GM12878 (cell line): ENCODE results near the gene VASP. TPM values are rescaled to one million over a fixed set of nuclear protein-coding genes. Genes with fewer than 3 reads are reported as not detected.

Source experiments
- ATAC-seq: fragments of 200-7000 bp; cut with Tn5 transposase; 3 replicates; pipeline ENCODE4 v1.9.1; 2020; ENCODE audit warnings: mild to moderate bottlenecking, moderate library complexity
- BruUV-seq: library from RNA; stranded (reverse); fragments of 400-500 nt; replicated peaks from 2 replicates; lab custom pipeline; 2021; lab: Mats Ljungman, UMichigan
- CTCF ChIA-PET: fragments of 300-600 bp; sonication (Branson Sonifier 250); formaldehyde crosslinking; extraction: SDS; loops from one replicate; lab custom pipeline; 2021; ENCODE audit warnings: inconsistent platforms; lab: Yijun Ruan, JAX
- POLR2A ChIA-PET: fragments of 350-600 bp; formaldehyde crosslinking; extraction: SDS; loops from one replicate; lab custom pipeline; 2021; ENCODE audit warnings: inconsistent platforms; lab: Charles Lee
- RAD21 ChIA-PET: fragments of 300-600 bp; sonication (Branson Sonifier 250); formaldehyde crosslinking; loops from one replicate; lab custom pipeline; 2023; ENCODE audit warnings: antibody characterized with exemption; ENCODE audit not compliant: unreplicated experiment; lab: Charles Lee
- SMC1A ChIA-PET: fragments of 300-600 bp; sonication (Branson Sonifier 250); formaldehyde crosslinking; loops from one replicate; lab custom pipeline; 2023; ENCODE audit not compliant: unreplicated experiment, uncharacterized antibody; lab: Charles Lee
- DNase-seq: peaks from one replicate; pipeline ENCODE4 v3.0.0-alpha.2; 2011; ENCODE audit warnings: low read depth, low spot score
- FAIRE-seq: peaks from 3 replicates; lab custom pipeline; 2011; peaks lifted over from hg19 to GRCh38; lab: Jason Lieb, UNC
- H2AFZ ChIP-seq: 2 replicates; pipeline ENCODE4 v1.6.0; 2011; ENCODE audit warnings: low read depth, low read length, control low read depth; ENCODE audit not compliant: control insufficient read depth
- H3K27ac ChIP-seq: 2 replicates; pipeline ENCODE4 v1.5.1; 2011; ENCODE audit warnings: control low read depth; ENCODE audit not compliant: control insufficient read depth, insufficient read depth
- H3K27me3 ChIP-seq, 2 experiments: replicated peaks in 1 of 2; 2 replicates each; pipeline versions ENCODE4 v1.6.0 to v1.6.1; 2011; ENCODE audit warnings: low read length in 1 of 2; ENCODE audit not compliant: control insufficient read depth in 2 of 2, insufficient read depth in 2 of 2
- H3K36me3 ChIP-seq, 2 experiments: 2 replicates each; pipeline ENCODE4 v1.5.1; 2011; ENCODE audit warnings: low read length in 1 of 2; ENCODE audit not compliant: control insufficient read depth in 2 of 2, insufficient read depth in 2 of 2
- H3K4me1 ChIP-seq: 2 replicates; pipeline ENCODE4 v1.6.1; 2011; ENCODE audit warnings: mild to moderate bottlenecking, low read length, moderate library complexity, mixed read lengths; ENCODE audit not compliant: control insufficient read depth, insufficient read depth
- H3K4me2 ChIP-seq: 2 replicates; pipeline ENCODE4 v1.6.0; 2011; ENCODE audit warnings: control low read depth; ENCODE audit not compliant: control insufficient read depth, insufficient read depth
- H3K4me3 ChIP-seq: fragments of 200-600 bp; sonication (generic); 2 replicates; pipeline ENCODE4 v1.5.1; 2016
- H3K79me2 ChIP-seq: 2 replicates; pipeline ENCODE4 v1.6.0; 2011; ENCODE audit warnings: low read length; ENCODE audit not compliant: control insufficient read depth, insufficient read depth
- H3K9ac ChIP-seq: 2 replicates; pipeline ENCODE4 v1.8.0; 2011; ENCODE audit warnings: low read length, control low read depth, mixed read lengths; ENCODE audit not compliant: control insufficient read depth, insufficient read depth
- H3K9me3 ChIP-seq: replicated peaks from 3 replicates; pipeline ENCODE4 v1.5.1; 2011; ENCODE audit warnings: mild to moderate bottlenecking, low read length; ENCODE audit not compliant: control insufficient read depth, insufficient read depth
- H4K20me1 ChIP-seq: 2 replicates; pipeline ENCODE4 v1.6.0; 2011; ENCODE audit not compliant: control insufficient read depth, insufficient read depth
- CHD4 ChIP-seq: fragments of 200-600 bp; sonication (generic); IDR thresholded peaks from 2 replicates; pipeline ENCODE4 v1.6.1; 2016; ENCODE audit warnings: mild to moderate bottlenecking
- EGR1 ChIP-seq, 2 experiments: IDR thresholded peaks; 1 replicate in 1 of 2; 2 replicates in 1 of 2; pipeline ENCODE4 v1.6.1; 2011 to 2012; ENCODE audit warnings: low read depth in 2 of 2, low read length in 2 of 2, borderline replicate concordance in 1 of 2, mild to moderate bottlenecking in 1 of 2, moderate library complexity in 1 of 2
- EP300 ChIP-seq, 2 experiments: fragments of 150-350 bp in 1 of 2; IDR thresholded peaks; 2 replicates each; pipeline ENCODE4 v1.6.1; 2011 to 2012; ENCODE audit warnings: low read depth in 2 of 2, low read length in 2 of 2, borderline replicate concordance in 1 of 2, improper control_type of control experiment in 1 of 2, inconsistent platforms in 1 of 2; ENCODE audit not compliant: control insufficient read depth in 1 of 2
- FOS ChIP-seq: IDR thresholded peaks from 3 replicates; pipeline ENCODE4 v1.6.1; 2011; ENCODE audit warnings: borderline replicate concordance; ENCODE audit not compliant: insufficient read length; ENCODE audit errors: extremely low read depth
- LARP7 ChIP-seq: fragments of 450-650 bp; IDR thresholded peaks from 2 replicates; pipeline ENCODE4 v1.6.1; 2017; ENCODE audit warnings: mild to moderate bottlenecking
- MEF2A ChIP-seq: IDR thresholded peaks from 2 replicates; pipeline ENCODE4 v1.6.1; 2011; ENCODE audit warnings: low read depth, mild to moderate bottlenecking, low read length, moderate library complexity; ENCODE audit not compliant: insufficient read depth
- MEF2B ChIP-seq: fragments of 450-650 bp; IDR thresholded peaks from 2 replicates; pipeline ENCODE4 v1.6.1; 2018; ENCODE audit warnings: mild to moderate bottlenecking, moderate library complexity; ENCODE audit not compliant: partially characterized antibody, poor library complexity, severe bottlenecking
- PAX8 ChIP-seq: fragments of 450-650 bp; IDR thresholded peaks from 2 replicates; pipeline ENCODE4 v1.6.1; 2017; ENCODE audit warnings: mild to moderate bottlenecking, moderate library complexity
- TARDBP ChIP-seq: IDR thresholded peaks from 2 replicates; pipeline ENCODE4 v1.6.1; 2016; ENCODE audit warnings: borderline replicate concordance
- WGBS: methylation state at CpG from one replicate; pipeline ENCODE4 v1.1.6; 2016; ENCODE audit warnings: low lambda C conversion rate; ENCODE audit not compliant: insufficient replicate concordance, insufficient coverage; ENCODE audit errors: missing lambda C conversion rate; 5-methylcytosine and 5-hydroxymethylcytosine counted together
- in situ Hi-C: fragments of 300-500 bp; cut with MboI; formaldehyde crosslinking; loops from 9 replicates; pipeline ENCODE4 v1.14.3; 2018; ENCODE audit warnings: mixed read lengths
- intact Hi-C: fragments of 100-400 bp; cut with micrococcal nuclease; formaldehyde crosslinking; loops from one replicate; pipeline ENCODE4 v1.14.2; 2022; ENCODE audit not compliant: unreplicated experiment
- polyA plus RNA-seq, 11 experiments: library from polyadenylated mRNA; depleted of rRNA in 4 of 11; unstranded in 6 of 11; stranded (reverse) in 5 of 11; fragments of >200 nt; fragmentation: Nextera tagmentation in 4 of 11; fragmentation: Illumina TruSeq in 1 of 11; extraction: Ambion mirVana in 4 of 11; extraction: Trizol in 1 of 11; gene quantifications; 1 replicate in 1 of 11; 2 replicates in 10 of 11; pipeline versions ENCODE4 v1.2.1 to v1.2.3, GENCODE V29; 2011 to 2016; ENCODE audit warnings: inconsistent platforms in 2 of 11, missing spikeins in 2 of 11, low read depth in 1 of 11
- total RNA-seq, 4 experiments: library from RNA; depleted of rRNA in 3 of 4; stranded (reverse); fragments of >200 nt in 3 of 4; fragmentation: Illumina TruSeq in 1 of 4; extraction: Trizol in 1 of 4; gene quantifications; 2 replicates each; pipeline versions ENCODE4 v1.2.1 to v1.2.3, GENCODE V29; 2013 to 2021
- TF ChIP-seq, protein P1 (sequence below): IDR thresholded peaks from 2 replicates; pipeline ENCODE4 v1.6.1; 2012; ENCODE audit warnings: low read depth, low read length, improper control_type of control experiment
- TF ChIP-seq, protein P2 (sequence below): IDR thresholded peaks from 2 replicates; pipeline ENCODE4 v1.6.1; 2012; ENCODE audit warnings: improper control_type of control experiment, low read depth, low read length; ENCODE audit not compliant: insufficient replicate concordance
- TF ChIP-seq, protein P3 (sequence below): fragments of 150-350 bp; IDR thresholded peaks from 2 replicates; pipeline ENCODE4 v1.6.1; 2016; ENCODE audit warnings: low read depth, low read length

VASP gene
- total and polyA plus RNA-seq, 10 of the 15 experiments (the other 5 are each of a cell fraction or from before 2014, with no cell fraction given), result 19.5 to 298 (median 84.8) TPM

DNA sequence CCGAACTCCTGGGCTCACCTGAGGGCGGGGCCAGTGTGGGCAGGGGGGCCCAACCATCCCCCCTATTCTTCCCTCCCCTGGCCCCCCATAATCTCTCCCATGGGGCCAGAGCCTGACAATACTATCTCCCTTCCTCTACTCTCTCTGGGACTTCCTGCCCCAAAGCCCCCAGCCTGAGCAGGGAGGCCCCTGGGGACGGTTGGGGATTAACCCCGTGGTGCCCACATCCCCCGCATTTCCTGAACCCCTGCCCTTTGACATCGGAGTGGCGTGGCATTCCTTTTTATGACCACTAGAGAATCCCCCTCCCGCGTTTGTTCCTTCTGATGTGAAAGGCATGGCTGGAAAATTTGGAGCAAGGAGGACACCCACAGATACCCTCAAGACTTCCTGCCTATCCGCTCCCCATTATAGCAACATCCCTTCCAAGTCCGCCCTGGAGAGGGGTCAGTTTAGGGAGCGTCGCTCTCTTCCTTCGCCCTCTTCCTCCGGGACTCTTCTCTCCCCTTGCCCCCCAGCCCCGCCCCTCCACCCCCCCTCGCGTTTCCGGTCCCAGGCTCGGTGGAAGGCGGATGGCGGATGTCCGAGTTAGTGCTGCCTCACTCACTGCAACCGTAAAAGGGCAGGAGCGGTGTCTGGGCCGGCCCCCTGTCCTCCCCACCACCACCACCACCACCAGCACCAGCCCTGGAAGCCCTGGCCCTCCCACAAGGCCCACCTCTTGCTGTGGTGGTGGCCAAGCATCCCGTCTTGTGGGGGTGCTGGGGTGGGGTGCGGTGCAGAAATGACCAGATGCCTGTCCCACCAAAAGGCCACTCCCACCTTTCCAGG is 1.8 kb downstream of the VASP start:
- H3K4me3 ChIP-seq, result peak overlapping the region; percentile 99
- no peaks in the 10 kb centered on the region; a peak in 2 of 4 replicates for H3K36me3 ChIP-seq
- ChIA-PET RAD21 (interaction anchor here (0.6 to 1.7 kb wide), 5 partner anchors 8 to 384 kb away, joined by 3 to 5 read pairs (median 3); no protein-coding TSS in a partner anchor), CTCF (interaction anchor here (0.8 to 2.1 kb wide), 7 partner anchors 10 to 133 kb away, joined by 3 to 9 read pairs (median 4); no protein-coding TSS in a partner anchor), POLR2A (interaction anchor here (0.6 to 2.0 kb wide), 9 partner anchors 10 to 1985 kb away, joined by 3 to 14 read pairs (median 7); partner anchors contain the start of genes PPM1N and RTN2), SMC1A (interaction anchor here (0.9 to 1.2 kb wide), 3 partner anchors 49 to 133 kb away, joined by 4 to 6 read pairs (median 4); partner anchors contain the start of gene EML2)
- peak; percentile 69 for DNase-seq
- H3K4me2 ChIP-seq, result peak overlapping the region; percentile 99
- peak overlapping the region; percentile 98 for H3K27ac ChIP-seq
- no peaks in the 10 kb centered on the region for H4K20me1 ChIP-seq
- no peak overlapping the region; the same call in 1 of the 2 replicates for H2AFZ ChIP-seq
- intact Hi-C loops, result loop anchor here (5.0 kb wide), 1 partner anchor 133 kb away; no protein-coding TSS in a partner anchor
- H3K27me3 ChIP-seq, result no peaks in the 10 kb centered on the region
- 0% methylated on average over 16 of the region's 28 CpGs for WGBS
- peak; percentile 85 for FAIRE-seq
- peak overlapping the region; percentile 98 for H3K9ac ChIP-seq
- BruUV-seq, result TSS peak; percentile 73
- H3K79me2 ChIP-seq, result peaks cover 74% of the 10 kb centered on the region
- no peaks in the 10 kb centered on the region; the same call in 2 of the 3 replicates for H3K9me3 ChIP-seq
- H3K4me1 ChIP-seq, result peaks cover 31% of the 10 kb centered on the region
- ATAC-seq, result peak; percentile 71
- in situ Hi-C loops, result no loop called here
- TF ChIP-seq FOS (no peak), CHD4 (no peak), PAX8 (no peak), MEF2B (peak; percentile 98), EGR1 (IDR thresholded peaks at IDR 0.05; ENCODE audit: borderline replicate concordance in 1 of 2, low read depth in 2 of 2, low read length in 2 of 2) (peak in 1 of 2 experiments; percentile 90; a peak in 2 of 3 replicates), EP300 (IDR thresholded peaks at IDR 0.05; ENCODE audit: borderline replicate concordance in 1 of 2, control insufficient read depth in 1 of 2, low read depth in 2 of 2, low read length in 2 of 2) (peak in 1 of 2 experiments; percentile 47; a peak in 2 of 4 replicates), LARP7 (peak; percentile 56; the same call in 1 of the 2 replicates), MEF2A (0 out of 2 replicates have a peak, but pooled peaks have one; percentile 2), TARDBP (no peak)
- TF ChIP-seq, protein P1, sequence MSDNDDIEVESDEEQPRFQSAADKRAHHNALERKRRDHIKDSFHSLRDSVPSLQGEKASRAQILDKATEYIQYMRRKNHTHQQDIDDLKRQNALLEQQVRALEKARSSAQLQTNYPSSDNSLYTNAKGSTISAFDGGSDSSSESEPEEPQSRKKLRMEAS, result no peak
- TF ChIP-seq, protein P2, sequence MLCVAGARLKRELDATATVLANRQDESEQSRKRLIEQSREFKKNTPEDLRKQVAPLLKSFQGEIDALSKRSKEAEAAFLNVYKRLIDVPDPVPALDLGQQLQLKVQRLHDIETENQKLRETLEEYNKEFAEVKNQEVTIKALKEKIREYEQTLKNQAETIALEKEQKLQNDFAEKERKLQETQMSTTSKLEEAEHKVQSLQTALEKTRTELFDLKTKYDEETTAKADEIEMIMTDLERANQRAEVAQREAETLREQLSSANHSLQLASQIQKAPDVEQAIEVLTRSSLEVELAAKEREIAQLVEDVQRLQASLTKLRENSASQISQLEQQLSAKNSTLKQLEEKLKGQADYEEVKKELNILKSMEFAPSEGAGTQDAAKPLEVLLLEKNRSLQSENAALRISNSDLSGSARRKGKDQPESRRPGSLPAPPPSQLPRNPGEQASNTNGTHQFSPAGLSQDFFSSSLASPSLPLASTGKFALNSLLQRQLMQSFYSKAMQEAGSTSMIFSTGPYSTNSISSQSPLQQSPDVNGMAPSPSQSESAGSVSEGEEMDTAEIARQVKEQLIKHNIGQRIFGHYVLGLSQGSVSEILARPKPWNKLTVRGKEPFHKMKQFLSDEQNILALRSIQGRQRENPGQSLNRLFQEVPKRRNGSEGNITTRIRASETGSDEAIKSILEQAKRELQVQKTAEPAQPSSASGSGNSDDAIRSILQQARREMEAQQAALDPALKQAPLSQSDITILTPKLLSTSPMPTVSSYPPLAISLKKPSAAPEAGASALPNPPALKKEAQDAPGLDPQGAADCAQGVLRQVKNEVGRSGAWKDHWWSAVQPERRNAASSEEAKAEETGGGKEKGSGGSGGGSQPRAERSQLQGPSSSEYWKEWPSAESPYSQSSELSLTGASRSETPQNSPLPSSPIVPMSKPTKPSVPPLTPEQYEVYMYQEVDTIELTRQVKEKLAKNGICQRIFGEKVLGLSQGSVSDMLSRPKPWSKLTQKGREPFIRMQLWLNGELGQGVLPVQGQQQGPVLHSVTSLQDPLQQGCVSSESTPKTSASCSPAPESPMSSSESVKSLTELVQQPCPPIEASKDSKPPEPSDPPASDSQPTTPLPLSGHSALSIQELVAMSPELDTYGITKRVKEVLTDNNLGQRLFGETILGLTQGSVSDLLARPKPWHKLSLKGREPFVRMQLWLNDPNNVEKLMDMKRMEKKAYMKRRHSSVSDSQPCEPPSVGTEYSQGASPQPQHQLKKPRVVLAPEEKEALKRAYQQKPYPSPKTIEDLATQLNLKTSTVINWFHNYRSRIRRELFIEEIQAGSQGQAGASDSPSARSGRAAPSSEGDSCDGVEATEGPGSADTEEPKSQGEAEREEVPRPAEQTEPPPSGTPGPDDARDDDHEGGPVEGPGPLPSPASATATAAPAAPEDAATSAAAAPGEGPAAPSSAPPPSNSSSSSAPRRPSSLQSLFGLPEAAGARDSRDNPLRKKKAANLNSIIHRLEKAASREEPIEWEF, result no peak
- TF ChIP-seq, protein P3, sequence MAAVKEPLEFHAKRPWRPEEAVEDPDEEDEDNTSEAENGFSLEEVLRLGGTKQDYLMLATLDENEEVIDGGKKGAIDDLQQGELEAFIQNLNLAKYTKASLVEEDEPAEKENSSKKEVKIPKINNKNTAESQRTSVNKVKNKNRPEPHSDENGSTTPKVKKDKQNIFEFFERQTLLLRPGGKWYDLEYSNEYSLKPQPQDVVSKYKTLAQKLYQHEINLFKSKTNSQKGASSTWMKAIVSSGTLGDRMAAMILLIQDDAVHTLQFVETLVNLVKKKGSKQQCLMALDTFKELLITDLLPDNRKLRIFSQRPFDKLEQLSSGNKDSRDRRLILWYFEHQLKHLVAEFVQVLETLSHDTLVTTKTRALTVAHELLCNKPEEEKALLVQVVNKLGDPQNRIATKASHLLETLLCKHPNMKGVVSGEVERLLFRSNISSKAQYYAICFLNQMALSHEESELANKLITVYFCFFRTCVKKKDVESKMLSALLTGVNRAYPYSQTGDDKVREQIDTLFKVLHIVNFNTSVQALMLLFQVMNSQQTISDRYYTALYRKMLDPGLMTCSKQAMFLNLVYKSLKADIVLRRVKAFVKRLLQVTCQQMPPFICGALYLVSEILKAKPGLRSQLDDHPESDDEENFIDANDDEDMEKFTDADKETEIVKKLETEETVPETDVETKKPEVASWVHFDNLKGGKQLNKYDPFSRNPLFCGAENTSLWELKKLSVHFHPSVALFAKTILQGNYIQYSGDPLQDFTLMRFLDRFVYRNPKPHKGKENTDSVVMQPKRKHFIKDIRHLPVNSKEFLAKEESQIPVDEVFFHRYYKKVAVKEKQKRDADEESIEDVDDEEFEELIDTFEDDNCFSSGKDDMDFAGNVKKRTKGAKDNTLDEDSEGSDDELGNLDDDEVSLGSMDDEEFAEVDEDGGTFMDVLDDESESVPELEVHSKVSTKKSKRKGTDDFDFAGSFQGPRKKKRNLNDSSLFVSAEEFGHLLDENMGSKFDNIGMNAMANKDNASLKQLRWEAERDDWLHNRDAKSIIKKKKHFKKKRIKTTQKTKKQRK, result no peak
